ENCODE results near the gene NAT8L.

The NAT8L gene

GRCh38 chr4:2116687-2117400, 57.7 kb downstream of the NAT8L start:
- no peak overlapping the region for H3K4me3 ChIP-seq (replicated peaks; ENCODE audit: low read depth, low read length)
- DNase-seq (ENCODE audit: extremely low read depth, low read depth) = peak; percentile 14
- TF ChIP-seq CTCF (IDR thresholded peaks at IDR 0.05; ENCODE audit: low read depth, low read length, missing control alignments) = no peak

Data from HFF-Myc (cell line).